Osteoblast (primary cell): ENCODE measurements around the gene LRRFIP1. TPM values are rescaled to one million over a fixed set of nuclear protein-coding genes. Genes with fewer than 3 reads are reported as not detected.
"Not testable (repeated sequence)": the region's sequence is repeated elsewhere in the genome, so short reads cannot be mapped to it uniquely, and the experiment has no call there.

ENCODE experiments used
- DNase-seq: peaks from one replicate; pipeline ENCODE4 v3.0.0; 2011; ENCODE audit warnings: low spot score, mixed read lengths; ENCODE audit not compliant: insufficient read length; ENCODE audit errors: missing footprints
- H2AFZ ChIP-seq: 2 replicates; pipeline ENCODE4 v1.6.0; 2011; ENCODE audit warnings: mild to moderate bottlenecking, low read length
- H3K27ac ChIP-seq: 2 replicates; pipeline ENCODE4 v1.5.1; 2011; ENCODE audit warnings: mild to moderate bottlenecking, low read depth, low read length, moderate library complexity
- H3K27me3 ChIP-seq: 2 replicates; pipeline ENCODE4 v1.6.0; 2012; ENCODE audit warnings: mild to moderate bottlenecking, control low read depth, inconsistent platforms, low read length, moderate library complexity; ENCODE audit not compliant: insufficient read depth
- H3K36me3 ChIP-seq: 2 replicates; pipeline ENCODE4 v1.5.1; 2011; ENCODE audit warnings: mild to moderate bottlenecking, low read length, control low read depth, moderate library complexity; ENCODE audit not compliant: insufficient read depth
- H3K4me1 ChIP-seq: 2 replicates; pipeline ENCODE4 v1.5.1; 2011; ENCODE audit warnings: mild to moderate bottlenecking, low read length, control low read depth, moderate library complexity; ENCODE audit not compliant: insufficient read depth
- H3K4me2 ChIP-seq: 2 replicates; pipeline ENCODE4 v1.6.0; 2011; ENCODE audit warnings: mild to moderate bottlenecking, low read length; ENCODE audit not compliant: insufficient read depth
- H3K4me3 ChIP-seq: fragments of 200-600 bp; sonication (generic); 3 replicates; pipeline ENCODE4 v1.5.1; 2012; ENCODE audit warnings: mild to moderate bottlenecking, low read length, inconsistent platforms; ENCODE audit not compliant: insufficient read depth
- H3K79me2 ChIP-seq: 2 replicates; pipeline ENCODE4 v1.6.0; 2012; ENCODE audit warnings: mild to moderate bottlenecking, low read length, control low read depth, inconsistent platforms; ENCODE audit not compliant: insufficient read depth
- H3K9me3 ChIP-seq: 2 replicates; pipeline ENCODE4 v1.5.1; 2011; ENCODE audit warnings: low read depth, low read length, control low read depth
- H4K20me1 ChIP-seq: 2 replicates; pipeline ENCODE4 v1.6.0; 2012; ENCODE audit warnings: mild to moderate bottlenecking, low read length, control low read depth; ENCODE audit not compliant: insufficient read depth
- total RNA-seq: library from RNA; depleted of rRNA; stranded (reverse); fragments of >200 nt; gene quantifications from 2 replicates; pipeline ENCODE4 v1.2.3, GENCODE V29; 2012
- TF ChIP-seq, protein P1 (sequence below): IDR thresholded peaks from 2 replicates; pipeline ENCODE4 v1.5.1; 2011; ENCODE audit warnings: mild to moderate bottlenecking, low read depth, low read length, moderate library complexity; ENCODE audit errors: extremely low read depth

The LRRFIP1 gene
- total RNA-seq, 1 donor: 51.8 TPM

DNA sequence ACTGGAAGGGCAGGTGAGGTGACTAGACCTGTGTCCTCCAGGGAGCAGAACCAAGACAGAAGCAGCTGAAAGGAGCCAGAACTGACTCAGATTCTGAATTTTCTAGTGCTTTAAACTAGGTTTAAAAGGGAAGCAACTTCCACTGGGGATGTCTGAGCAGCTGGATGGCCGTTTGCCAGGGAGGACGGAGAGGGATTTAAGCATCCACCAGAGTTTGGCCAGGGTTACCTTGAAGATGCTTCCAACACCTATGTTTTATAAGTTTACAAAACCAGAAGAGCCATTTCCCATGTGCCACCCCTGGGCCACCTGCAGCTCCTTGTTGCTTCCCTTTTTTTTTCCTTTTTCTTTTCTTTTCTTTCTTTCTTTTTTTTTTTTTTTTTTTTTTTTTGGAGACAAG is 122.6 kb downstream of the LRRFIP1 start:
- TF ChIP-seq, protein P1, sequence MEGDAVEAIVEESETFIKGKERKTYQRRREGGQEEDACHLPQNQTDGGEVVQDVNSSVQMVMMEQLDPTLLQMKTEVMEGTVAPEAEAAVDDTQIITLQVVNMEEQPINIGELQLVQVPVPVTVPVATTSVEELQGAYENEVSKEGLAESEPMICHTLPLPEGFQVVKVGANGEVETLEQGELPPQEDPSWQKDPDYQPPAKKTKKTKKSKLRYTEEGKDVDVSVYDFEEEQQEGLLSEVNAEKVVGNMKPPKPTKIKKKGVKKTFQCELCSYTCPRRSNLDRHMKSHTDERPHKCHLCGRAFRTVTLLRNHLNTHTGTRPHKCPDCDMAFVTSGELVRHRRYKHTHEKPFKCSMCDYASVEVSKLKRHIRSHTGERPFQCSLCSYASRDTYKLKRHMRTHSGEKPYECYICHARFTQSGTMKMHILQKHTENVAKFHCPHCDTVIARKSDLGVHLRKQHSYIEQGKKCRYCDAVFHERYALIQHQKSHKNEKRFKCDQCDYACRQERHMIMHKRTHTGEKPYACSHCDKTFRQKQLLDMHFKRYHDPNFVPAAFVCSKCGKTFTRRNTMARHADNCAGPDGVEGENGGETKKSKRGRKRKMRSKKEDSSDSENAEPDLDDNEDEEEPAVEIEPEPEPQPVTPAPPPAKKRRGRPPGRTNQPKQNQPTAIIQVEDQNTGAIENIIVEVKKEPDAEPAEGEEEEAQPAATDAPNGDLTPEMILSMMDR: no peak
- Histone ChIP-seq H3K9me3 (no peaks in the 10 kb centered on the region), H4K20me1 (no peaks in the 10 kb centered on the region), H2AFZ (no peak overlapping the region), H3K79me2 (peaks cover 17% of the 10 kb centered on the region), H3K27ac (no peak overlapping the region), H3K4me1 (no peaks in the 10 kb centered on the region), H3K27me3 (no peaks in the 10 kb centered on the region), H3K36me3 (peaks cover 26% of the 10 kb centered on the region), H3K4me2 (no peak overlapping the region), H3K4me3 (no peak overlapping the region)
- no peak for DNase-seq

DNA sequence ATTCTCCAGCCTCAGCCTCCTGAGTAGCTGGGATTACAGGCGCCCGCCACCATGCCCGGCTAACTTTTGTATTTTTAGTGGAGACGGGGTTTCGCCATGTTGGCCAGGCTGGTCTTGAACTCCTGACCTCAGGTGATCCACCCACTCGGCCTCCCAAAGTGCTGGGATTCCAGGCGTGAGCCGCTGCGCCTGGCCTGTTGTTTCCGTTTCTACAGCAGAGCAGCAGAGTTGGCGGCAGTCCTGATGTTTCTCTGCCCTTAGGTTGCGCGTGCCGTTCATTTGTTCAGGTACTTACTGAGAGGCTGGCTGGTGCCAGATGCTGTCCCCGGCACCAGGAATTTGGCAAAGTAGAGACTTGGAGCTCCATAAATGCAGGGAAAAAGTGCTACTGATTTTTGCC is 123.1 kb downstream of the LRRFIP1 start:
- H3K4me1 ChIP-seq, DNase-seq, H3K4me2 ChIP-seq, H3K27ac ChIP-seq, H4K20me1 ChIP-seq, H3K4me3 ChIP-seq, H3K9me3 ChIP-seq, H3K27me3 ChIP-seq, H2AFZ ChIP-seq: not testable (repeated sequence)
- Histone ChIP-seq H3K79me2 (peaks cover 14% of the 10 kb centered on the region), H3K36me3 (peaks cover 26% of the 10 kb centered on the region)

DNA sequence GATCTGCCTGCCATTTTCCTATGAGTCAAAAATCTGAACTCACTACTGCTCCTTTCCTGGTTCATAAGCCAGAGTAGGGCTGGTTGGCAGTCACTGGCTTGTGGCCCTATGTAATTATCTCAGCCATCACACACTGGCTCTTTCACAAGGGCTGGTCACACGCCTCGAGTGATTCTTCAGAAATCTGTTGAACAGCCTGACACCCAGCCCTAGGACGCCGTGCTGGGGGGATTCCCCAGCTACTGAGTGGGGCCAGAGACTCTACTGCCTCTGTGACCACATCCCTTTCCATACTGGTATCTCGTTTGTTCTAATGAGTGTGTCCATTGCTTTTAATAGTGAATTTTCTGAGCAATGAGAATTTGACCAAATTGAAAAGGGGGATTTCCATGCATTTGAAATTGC is 125.4 kb downstream of the LRRFIP1 start:
- Histone ChIP-seq H3K4me3 (no peak overlapping the region), H3K27me3 (no peaks in the 10 kb centered on the region), H3K79me2 (no peaks in the 10 kb centered on the region), H3K4me2 (no peak overlapping the region), H3K4me1 (no peaks in the 10 kb centered on the region), H2AFZ (no peak overlapping the region), H3K27ac (no peak overlapping the region), H3K36me3 (peaks cover 39% of the 10 kb centered on the region), H4K20me1 (no peaks in the 10 kb centered on the region), H3K9me3 (no peaks in the 10 kb centered on the region)
- no peak for DNase-seq
- TF ChIP-seq, protein P1: no peak

DNA sequence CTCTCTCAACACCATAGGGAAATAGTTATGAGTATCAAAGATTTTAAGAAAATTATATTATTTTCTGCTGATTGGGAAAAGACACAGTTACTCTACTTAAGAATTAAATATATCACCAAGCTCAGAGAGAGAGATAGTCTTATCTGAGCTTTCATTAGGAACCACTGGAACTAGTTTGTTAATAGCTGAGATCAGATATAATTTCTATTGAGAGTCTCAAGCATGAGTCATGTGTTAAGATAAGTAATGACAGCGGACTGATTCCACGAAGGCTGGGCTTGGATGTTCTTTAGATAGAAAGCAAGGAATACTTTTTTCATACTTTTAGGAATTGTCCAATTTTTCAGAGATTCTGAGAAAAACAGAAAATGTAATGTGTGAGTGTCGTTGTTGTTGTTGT is 126.8 kb downstream of the LRRFIP1 start:
- TF ChIP-seq, protein P1: no peak
- no peak for DNase-seq
- Histone ChIP-seq H3K4me2 (no peak overlapping the region), H3K4me3 (no peak overlapping the region), H3K36me3 (peaks cover 34% of the 10 kb centered on the region), H2AFZ (no peak overlapping the region), H3K79me2 (no peaks in the 10 kb centered on the region), H4K20me1 (no peaks in the 10 kb centered on the region), H3K9me3 (no peaks in the 10 kb centered on the region), H3K4me1 (no peaks in the 10 kb centered on the region), H3K27me3 (no peaks in the 10 kb centered on the region), H3K27ac (no peak overlapping the region)
